NOMO-1 (cell line): ENCODE data around the gene FSTL3.
A peak's percentile ranks its signal among the peaks of the same experiment; 100 is the strongest.
"Not testable (repeated sequence)": the region's sequence is repeated elsewhere in the genome, so short reads cannot be mapped to it uniquely, and the experiment has no call there.

Source experiments
- DNase-seq, 2 experiments: peaks; one replicate each; lab custom pipeline; 2025; ENCODE audit not compliant: unreplicated experiment in 2 of 2; lab: John Stamatoyannopoulos, UW

FSTL3 gene

DNA sequence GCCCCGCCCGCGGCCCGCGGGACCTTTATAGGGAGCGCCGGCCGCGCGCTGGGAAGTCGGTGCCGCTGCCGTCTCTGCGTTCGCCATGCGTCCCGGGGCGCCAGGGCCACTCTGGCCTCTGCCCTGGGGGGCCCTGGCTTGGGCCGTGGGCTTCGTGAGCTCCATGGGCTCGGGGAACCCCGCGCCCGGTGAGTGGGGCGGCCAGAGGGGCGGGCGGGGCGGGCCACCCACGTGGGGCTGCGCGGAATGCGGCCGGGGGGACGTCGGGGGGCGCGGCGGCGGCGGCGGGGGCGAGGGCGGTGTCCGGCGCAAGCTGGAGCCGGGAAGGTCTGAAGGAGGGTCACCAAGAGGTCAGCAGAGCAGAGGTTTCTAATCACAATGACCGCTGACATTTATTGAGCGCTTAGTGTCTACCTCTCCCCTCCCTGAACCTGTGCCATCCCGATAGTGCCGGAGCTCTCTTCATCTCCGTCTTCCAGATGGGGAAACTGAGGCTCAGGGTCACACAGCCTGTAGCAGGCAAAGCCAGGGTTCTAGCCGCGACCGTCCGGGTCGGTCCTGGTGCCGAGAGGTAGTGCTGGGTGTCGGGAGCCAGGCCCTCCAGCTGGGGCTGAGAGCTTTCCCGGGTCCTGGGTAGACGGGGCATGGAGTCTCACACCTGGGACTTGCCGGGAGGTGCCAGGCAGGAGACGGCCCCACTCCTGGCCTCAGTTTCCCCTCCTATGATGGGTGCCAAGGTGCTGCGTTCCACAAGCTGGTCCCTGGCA lies at the start of gene FSTL3:
FSTL3 (plus strand) TSS at position 54 of the 767 bp plus-strand sequence; CDS start at position 86, 32 bp downstream.
- DNase-seq, result no peak

DNA sequence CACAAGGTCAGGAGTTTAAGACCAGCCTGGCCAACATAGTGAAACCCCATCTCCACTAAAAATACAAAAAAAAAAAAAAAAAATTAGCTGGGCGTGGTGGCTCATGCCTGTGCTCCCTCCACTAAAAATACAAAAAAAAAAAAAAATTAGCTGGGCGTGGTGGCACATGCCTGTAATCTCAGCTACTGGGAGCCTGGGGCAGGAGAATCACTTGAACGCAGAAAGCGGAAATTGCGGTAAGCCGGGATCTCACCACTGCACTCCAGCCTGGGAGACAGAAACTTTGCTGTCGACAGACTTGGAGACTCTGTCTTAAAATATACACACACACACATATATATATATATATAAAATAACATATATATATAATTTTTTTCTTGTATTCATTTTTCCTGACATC lies 49.6 kb upstream of the FSTL3 start:
- DNase-seq, result not testable (repeated sequence)

DNA sequence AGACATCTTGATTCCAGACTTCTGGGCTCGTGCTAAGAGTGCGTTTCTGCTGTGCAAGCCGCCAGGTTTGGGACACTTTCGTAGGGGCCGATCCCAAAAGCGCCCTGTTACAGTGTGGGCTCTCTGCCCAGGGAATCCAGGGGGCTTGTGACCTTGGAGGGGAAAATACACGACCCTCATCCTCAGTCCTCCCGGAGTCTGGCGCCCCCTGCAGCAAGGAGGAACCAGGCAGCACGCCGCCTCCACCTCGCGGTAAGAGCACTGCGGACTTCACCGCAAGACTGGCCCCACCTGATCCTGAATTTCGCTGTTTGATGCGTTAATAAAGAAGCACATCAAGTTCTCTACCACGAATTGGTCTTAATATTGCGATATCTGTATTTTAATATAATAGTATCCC lies 48.0 kb upstream of the FSTL3 start:
- no peak for DNase-seq

DNA sequence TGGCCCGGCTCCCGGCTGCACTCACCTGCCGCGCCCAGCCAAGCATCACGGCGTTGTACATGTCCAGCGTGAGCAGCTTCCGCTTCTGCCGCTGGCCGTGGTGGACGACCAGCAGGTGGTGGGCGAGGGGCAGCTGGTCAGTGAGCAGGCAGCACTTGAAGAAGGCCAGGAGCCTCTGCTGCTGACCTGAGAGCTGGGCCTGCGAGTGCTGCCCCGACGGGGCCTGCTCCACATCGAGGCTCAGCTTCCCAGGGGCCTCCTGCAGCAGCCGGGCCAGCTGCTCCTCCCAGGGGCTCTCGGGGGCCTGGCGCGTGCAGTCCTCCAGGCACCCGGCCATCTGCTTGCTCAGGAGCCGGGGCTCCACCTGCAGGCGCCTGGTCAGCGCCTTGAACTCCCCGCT lies 46.7 kb upstream of the FSTL3 start:
- not testable (repeated sequence) for DNase-seq

DNA sequence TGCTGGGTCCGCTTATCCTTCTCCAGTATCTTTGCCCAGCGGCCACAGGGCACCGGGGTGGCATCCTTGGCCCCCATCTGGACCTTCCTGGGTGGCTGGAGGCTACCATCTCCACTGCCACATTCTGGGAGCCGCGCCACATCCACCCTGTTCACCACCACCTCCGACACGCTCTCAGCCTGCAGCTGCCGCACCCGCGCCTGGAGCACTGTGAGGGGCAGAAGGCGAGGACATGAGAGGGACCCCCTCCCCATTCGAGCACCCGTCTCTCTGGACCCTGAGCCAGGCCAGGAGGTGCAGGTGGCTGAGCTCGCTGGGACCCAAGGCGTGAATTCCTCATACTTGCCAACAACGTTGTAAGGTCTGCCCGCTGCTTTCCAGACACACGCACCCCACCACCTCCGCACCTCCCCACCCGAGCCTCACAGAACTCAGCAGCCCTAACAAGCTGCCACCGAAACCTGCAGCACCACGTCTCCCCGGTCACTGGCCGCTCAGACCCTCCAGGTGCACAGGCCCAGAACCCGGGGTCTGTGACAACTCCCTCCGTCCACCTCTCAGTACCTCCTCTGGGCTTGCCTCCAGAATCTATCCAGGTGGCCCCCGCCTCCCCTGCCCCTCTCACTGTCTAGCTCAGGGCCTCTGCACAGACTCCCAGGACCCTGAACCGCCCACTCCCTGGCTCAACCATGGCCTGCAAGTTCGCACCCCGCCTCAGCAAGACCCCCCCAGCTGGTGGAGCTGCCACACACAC lies 46.1 kb upstream of the FSTL3 start:
- no peak for DNase-seq

DNA sequence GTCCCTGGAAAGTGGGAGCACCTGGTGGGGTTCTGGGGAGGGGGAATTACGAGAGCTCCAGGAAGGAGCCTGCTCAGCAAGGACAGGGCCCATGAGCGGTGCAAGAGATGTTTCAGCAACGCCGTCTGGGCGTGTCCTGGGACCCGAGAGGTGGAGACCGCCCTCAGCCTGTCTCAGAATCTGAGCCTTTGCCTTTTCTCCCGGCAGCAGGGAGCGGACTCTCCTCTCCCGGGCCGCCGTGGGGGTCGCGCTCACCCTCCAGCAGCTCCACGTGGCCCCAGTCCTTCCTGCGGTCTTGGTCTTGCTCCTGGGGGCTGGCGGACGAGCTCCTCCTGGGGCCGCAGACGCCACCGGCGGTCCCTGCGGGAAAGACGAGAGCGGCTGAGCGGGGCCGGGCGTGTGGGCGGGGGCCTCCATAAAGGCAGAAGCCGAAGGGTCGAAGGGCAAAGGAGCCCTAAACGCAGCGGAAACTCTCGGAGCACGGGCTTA lies 43.6 kb upstream of the FSTL3 start:
- DNase-seq, result peak; percentile 27 to 51

DNA sequence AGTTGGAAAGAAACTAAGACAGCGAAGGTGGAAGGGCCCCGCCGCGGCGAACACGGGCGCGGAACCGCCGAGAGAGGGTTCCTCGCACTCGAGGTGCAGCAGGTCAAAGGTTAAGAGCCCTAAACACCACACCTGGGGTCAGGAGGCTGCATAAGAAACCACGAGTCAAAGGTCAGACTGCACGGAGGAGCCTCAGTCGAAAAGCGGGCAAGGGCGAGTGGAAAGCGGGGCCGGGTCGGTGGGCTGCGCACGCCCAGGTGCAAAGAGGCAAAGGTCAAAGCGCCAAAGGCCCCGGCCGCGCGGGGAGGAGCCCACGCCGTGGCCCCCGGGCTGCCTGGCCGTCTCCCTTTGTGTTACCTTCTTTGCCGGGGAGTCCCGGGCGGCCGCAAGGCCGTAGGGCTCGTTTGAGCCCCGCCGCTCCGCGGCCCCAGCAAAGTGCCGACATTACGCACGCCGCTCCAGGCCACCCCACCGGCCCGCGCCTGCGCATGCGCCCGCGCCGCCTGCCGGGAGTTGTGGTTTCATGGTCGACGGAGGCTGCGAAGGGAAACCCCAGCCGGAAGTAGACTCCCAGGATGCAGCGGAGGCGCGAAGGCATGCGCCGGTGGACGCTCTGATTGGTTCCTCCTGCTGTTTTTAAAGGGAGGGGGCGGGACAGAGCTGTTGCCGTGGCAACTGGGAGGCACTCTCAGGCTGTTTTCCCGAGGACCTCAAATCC lies 43.0 kb upstream of the FSTL3 start, which contains the start of gene POLRMT:
POLRMT (minus strand) TSS at position 470 of the 718 bp plus-strand sequence; CDS start at position 445, 25 bp downstream.
- DNase-seq, result peak; percentile 93 to 94

DNA sequence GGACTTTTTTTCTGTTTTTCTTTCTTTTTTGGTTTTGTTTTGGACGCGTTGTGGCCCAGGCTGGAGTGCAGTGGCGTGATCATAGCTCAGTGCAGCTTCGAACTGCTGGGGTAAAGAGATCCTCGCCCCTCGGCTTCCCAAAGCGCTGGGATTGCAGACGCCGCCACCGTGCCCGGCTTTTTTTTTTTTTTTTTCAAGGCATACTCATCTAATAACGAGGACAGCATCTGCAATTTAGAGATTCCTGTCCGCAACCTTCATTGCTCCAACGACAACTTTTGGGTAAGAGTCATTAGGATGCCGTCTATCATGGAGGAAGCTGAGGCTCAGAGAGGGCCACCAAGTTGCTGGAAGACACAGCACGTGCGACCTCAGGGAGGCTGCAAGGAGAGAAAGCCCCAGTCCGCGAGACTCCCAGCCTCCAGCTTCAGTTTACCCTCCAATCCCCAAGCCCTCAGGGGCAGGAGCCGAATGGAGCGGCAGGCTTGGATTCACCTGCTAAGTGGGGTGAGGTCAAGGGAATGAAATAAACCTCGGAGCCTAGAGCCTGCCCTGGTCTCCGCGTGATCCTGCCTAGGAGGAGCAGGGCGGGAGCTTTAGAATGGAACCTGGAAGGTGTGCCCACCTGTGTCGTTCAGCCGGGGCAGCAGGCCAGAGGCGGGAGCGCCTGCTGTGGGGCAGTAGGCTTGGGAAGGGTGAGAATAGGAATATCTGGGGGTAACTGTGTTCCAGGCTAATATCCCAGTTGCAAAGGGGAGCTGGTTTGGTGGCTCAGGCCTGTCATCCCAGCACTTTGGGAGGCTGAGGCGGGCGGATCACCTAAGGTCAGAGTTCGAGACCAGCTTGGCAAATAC lies 42.2 kb upstream of the FSTL3 start:
- DNase-seq, result peak in 1 of 2 experiments; percentile 22

DNA sequence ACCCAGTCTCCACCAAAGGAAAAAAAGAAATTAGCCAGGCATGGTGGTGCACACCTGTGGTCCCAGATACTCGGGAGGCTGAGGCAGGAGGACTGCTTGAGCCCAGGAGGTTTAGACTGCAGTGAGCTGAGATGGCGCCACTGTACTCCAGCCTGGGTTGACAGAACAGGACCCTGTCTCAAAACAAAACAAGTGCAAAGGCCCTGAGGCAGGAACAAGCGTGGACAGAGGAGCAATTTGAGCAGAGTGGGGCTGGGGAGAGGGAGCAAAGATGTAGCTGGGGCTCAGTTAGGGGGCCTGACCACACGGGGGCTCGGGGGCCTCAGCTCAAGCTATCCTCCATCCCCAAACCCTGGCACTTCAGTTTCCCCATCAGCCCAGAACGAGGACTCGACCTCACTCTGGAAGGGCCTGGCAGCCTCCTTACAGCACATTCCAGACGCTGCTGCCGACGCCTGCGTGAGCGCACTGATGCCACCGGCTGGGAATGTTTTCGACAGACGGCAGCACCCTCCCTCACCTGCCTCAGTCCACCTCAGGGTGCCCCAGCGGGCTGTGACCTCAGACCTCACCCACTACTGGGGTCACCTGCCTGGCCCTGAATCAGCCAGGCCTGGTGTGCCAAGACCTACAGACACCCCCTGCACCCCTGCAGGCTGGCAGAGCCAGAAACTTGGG lies 41.1 kb upstream of the FSTL3 start:
- no peak for DNase-seq

DNA sequence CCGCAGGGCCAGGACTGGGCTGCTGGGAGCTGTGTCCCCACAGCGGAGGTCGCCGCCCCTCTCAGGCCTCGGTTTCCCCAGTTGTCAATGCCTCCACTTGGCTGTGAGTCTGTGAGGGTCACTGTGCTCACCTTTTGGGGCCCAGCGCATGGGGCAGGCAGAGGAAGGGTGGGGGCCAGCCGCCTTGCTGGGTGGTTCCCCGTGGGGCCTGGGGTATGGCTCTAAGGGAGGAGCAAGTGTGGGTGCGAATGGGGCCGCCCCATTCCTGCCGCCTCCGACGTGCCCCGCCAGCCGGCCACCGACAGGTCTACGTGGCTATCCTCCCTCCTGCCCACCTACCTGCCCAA lies 37.3 kb upstream of the FSTL3 start:
- no peak for DNase-seq

DNA sequence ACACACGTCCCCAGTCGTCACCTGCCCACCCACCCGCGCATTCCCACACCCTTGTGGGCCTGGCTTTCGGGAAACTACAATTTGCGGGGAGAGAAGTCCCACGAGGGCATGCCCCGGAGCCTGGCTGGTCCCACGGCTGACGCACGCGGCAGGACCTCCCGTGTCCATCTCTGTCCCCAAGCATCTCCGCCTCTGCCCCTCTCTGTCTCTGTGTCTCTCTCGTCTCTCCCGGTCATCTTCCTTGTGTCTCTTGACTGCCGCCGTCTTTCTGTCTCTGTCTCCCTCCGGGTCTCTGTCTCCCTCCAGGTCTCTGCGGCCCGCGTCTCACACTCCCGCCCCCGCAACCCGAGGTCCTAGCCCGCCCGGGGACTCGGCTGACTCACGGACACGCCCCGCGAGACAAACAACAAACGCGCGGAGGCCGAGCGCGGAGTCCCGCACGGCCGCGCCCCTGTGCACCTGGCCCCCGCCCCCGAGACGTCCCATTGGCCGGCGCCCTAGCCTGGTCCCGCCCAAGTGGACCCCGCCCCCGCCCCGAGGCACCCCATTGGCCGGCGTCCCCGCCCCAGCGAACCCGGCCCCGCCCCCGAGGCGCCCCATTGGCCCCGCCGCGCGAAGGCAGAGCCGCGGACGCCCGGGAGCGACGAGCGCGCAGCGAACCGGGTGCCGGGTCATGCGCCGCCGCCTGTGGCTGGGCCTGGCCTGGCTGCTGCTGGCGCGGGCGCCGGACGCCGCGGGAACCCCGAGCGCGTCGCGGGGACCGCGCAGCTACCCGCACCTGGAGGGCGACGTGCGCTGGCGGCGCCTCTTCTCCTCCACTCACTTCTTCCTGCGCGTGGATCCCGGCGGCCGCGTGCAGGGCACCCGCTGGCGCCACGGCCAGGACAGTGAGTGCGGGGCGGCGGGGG lies 36.7 kb upstream of the FSTL3 start, which contains the start of gene FGF22:
FGF22 (plus strand) TSS at position 627 of the 908 bp plus-strand sequence; CDS start at position 674, 47 bp downstream.
- peak; percentile 70 to 84 for DNase-seq

DNA sequence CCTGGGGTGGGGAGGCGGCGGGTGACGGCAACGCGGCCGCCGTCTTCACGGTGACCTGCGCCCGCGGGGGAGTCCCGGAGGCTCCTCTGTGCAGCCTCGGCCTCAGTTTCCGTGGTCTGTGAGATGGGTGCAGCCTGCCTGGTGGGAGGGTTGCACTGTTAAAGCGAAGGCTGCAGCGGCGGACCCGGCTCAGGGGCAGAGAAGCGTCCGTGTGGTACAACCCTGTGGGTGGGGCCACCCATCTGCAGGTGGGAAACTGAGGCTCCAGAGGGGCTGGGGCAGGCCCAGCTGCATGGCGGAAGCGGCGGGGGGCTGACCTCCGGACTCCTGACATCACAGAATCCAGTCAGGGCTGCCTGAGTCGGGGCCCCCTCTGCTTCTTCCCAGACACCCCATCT lies 36.0 kb upstream of the FSTL3 start:
- no peak for DNase-seq

DNA sequence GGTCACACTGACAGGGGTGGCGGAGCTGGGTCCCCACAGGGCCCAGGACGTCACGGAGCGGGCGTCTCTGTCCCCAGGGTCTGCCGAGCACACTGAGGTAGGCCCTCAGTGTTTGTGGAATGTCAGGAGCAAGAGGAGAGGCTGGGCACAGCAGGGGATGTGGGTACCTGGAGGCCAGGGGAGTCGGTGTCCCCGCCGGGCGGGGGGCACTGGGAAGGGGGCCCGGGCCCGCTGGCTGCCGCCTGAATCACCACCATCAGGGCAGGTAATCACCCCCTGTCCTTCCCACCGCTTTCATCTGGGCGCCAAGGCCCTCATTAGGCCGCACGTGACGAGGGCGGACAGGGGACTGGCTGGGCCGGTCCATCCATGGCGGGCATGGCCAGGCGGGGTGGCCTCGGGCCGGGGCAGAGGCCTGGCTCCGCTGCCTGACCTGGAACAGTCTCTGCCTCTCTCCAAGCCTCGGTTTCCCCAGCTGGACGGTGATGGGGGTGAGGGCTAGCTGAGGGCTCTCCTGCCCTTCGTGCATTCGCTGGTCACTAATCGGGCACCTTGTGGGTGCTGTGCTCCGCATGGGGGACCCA lies 35.5 kb upstream of the FSTL3 start:
- no peak for DNase-seq

DNA sequence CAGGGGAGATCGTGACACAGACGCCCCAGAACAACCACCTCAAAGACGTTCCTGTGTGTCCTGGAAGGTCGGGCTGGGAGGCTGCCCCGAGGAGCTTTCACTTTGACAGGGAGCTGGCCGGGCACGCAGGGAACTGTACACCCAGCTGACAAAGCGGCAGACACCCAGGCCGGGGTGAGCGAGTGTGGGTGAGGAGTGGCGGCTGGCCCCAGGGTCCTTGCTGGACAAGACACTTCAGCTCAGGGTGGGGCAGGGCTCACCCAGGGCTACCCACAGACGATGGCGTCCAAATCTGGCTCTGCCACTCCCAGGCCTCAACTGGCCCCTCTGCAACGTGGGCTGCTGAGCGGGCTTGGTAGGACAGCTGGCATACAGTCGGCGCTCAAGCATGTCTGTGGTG lies 34.5 kb upstream of the FSTL3 start:
- no peak for DNase-seq

DNA sequence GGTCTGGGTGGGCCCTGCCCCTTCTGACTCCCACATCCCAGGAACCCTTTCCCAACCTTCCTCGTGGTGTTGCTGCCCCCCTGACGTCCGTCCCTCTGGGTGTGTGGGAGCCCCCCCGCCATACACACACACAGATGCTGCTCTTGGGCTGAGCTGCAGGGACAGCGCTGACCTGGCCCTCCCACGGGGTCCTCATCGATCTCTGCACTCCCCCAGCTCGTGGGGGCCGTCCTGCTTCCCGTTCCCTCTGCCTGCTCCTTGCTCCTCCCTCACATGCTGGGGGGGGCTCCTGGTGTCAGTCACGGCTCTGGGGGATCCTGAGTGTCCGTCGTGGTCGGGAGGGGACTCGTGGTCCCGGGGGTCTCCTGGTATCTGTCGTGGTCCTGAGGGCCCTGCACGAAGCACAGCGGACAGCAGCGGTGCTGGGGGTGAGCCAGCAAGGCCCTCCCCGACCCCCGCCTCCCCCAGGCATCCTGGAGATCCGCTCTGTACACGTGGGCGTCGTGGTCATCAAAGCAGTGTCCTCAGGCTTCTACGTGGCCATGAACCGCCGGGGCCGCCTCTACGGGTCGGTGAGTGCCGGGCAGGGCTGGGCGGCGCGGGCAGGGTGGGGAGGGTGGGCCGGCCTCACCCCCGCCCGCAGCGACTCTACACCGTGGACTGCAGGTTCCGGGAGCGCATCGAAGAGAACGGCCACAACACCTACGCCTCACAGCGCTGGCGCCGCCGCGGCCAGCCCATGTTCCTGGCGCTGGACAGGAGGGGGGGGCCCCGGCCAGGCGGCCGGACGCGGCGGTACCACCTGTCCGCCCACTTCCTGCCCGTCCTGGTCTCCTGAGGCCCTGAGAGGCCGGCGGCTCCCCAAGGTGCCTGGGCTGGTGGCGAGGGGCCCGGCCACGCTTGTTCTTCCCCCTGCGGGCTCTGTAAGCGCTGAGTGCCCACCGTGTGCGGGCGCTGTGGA lies 33.1 kb upstream of the FSTL3 start:
- no peak for DNase-seq

DNA sequence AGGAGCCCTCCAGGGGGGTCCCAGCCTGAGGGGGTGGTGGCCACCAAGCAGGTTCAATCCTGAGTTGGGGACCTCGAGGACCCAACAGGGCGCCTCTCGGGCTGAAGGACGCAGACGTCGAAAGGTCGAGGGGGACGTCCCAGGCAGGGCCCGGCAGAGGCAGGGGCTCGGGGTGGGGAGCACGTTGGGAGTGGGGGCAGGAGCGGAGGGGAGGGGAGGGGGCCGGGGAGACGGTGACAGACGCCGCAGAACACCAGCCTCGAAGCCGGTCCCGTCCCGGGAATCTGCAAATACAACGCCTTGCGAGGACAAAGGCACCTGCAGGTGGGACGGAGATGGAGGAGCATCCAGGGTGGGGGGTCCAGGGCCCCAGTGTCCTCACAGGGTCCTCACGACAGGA lies 32.5 kb upstream of the FSTL3 start:
- DNase-seq, result no peak

DNA sequence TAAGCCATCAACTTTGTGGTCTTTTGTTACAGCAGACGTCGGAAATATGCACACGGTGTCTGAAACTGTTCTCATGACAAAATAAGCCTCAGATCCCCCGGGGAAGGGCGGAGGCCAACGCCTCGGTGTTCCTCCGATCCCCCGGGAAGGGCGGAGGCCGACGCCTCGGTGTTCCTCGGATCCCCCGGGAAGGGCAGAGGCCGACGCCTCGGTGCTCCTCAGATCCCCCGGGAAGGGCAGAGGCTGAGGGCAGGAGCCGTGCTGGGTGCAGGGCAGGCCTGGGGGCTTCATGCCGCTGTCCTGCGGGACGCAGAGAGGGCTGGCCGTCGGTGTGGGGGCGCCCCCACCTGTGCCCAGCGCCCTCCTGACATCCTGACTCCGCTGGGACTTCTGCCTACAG lies 31.8 kb upstream of the FSTL3 start:
- no peak for DNase-seq
